Stimulated activated naive CD8-positive, alpha-beta T cell treated with anti-CD3 and anti-CD28 coated beads, Interleukin-15, Interleukin-2, amounts not matched to agents 100 ng/mL and 50 ng/mL, for 24 hours (primary cell): ENCODE results near the gene TIAM2.

Experiments used
- H3K27ac Mint-ChIP-seq: one replicate; pipeline ENCODE4 v1.8.0; 2021; ENCODE audit warnings: mild to moderate bottlenecking, mixed read lengths
- H3K27me3 Mint-ChIP-seq: one replicate; pipeline ENCODE4 v1.8.0; 2021; ENCODE audit warnings: mixed read lengths
- H3K36me3 Mint-ChIP-seq: one replicate; pipeline ENCODE4 v1.8.0; 2021; ENCODE audit warnings: low read depth, mixed read lengths
- H3K4me1 Mint-ChIP-seq: one replicate; pipeline ENCODE4 v1.8.0; 2021; ENCODE audit warnings: low read depth, mixed read lengths
- H3K4me3 Mint-ChIP-seq: one replicate; pipeline ENCODE4 v1.8.0; 2021; ENCODE audit warnings: mild to moderate bottlenecking, mixed read lengths
- H3K9me3 Mint-ChIP-seq: one replicate; pipeline ENCODE4 v1.8.0; 2021; ENCODE audit warnings: mixed read lengths

TIAM2 gene

GRCh38 chr6:155246825-155247224 is 251.7 kb downstream of the TIAM2 start:
- H3K27ac Mint-ChIP-seq: no peak overlapping the region
- H3K36me3 Mint-ChIP-seq: peaks cover 44% of the 10 kb centered on the region
- H3K4me3 Mint-ChIP-seq: no peak overlapping the region
- H3K4me1 Mint-ChIP-seq: no peaks in the 10 kb centered on the region
- no peaks in the 10 kb centered on the region for H3K27me3 Mint-ChIP-seq
- no peaks in the 10 kb centered on the region for H3K9me3 Mint-ChIP-seq

GRCh38 chr6:155247618-155248007 is 252.5 kb downstream of the TIAM2 start:
- no peak overlapping the region for H3K27ac Mint-ChIP-seq
- H3K9me3 Mint-ChIP-seq: no peaks in the 10 kb centered on the region
- H3K27me3 Mint-ChIP-seq: no peaks in the 10 kb centered on the region
- no peak overlapping the region for H3K4me3 Mint-ChIP-seq
- no peaks in the 10 kb centered on the region for H3K4me1 Mint-ChIP-seq
- peaks cover 39% of the 10 kb centered on the region for H3K36me3 Mint-ChIP-seq

GRCh38 chr6:155248008-155249001 is 253.2 kb downstream of the TIAM2 start:
- H3K27ac Mint-ChIP-seq: peak overlapping the region; percentile 10
- no peaks in the 10 kb centered on the region for H3K27me3 Mint-ChIP-seq
- peaks cover 45% of the 10 kb centered on the region for H3K36me3 Mint-ChIP-seq
- H3K4me3 Mint-ChIP-seq: no peak overlapping the region
- no peaks in the 10 kb centered on the region for H3K9me3 Mint-ChIP-seq
- no peaks in the 10 kb centered on the region for H3K4me1 Mint-ChIP-seq

- no peaks in the 10 kb centered on the region for H3K27me3 Mint-ChIP-seq
- H3K9me3 Mint-ChIP-seq: no peaks in the 10 kb centered on the region
- peaks cover 4% of the 10 kb centered on the region for H3K4me1 Mint-ChIP-seq
- no peak overlapping the region for H3K4me3 Mint-ChIP-seq
- H3K27ac Mint-ChIP-seq: no peak overlapping the region
- H3K36me3 Mint-ChIP-seq: peaks cover 61% of the 10 kb centered on the region
These were observed 255.7 kb downstream of the TIAM2 start for GRCh38 chr6:155250701-155251381.

- no peaks in the 10 kb centered on the region for H3K27me3 Mint-ChIP-seq
- no peaks in the 10 kb centered on the region for H3K9me3 Mint-ChIP-seq
- H3K36me3 Mint-ChIP-seq: peaks cover 65% of the 10 kb centered on the region
- H3K4me3 Mint-ChIP-seq: no peak overlapping the region
- H3K27ac Mint-ChIP-seq: no peak overlapping the region
- peaks cover 4% of the 10 kb centered on the region for H3K4me1 Mint-ChIP-seq
These were observed 257.5 kb downstream of the TIAM2 start for GRCh38 chr6:155252581-155252980.

GRCh38 chr6:155253337-155253736 is 258.2 kb downstream of the TIAM2 start:
- Mint-ChIP-seq H3K27me3 (no peaks in the 10 kb centered on the region), H3K9me3 (no peaks in the 10 kb centered on the region), H3K36me3 (peaks cover 70% of the 10 kb centered on the region), H3K4me3 (no peak overlapping the region), H3K4me1 (peaks cover 4% of the 10 kb centered on the region), H3K27ac (peak overlapping the region; percentile 6)

- H3K4me3 Mint-ChIP-seq: no peak overlapping the region
- H3K4me1 Mint-ChIP-seq: peaks cover 4% of the 10 kb centered on the region
- peaks cover 72% of the 10 kb centered on the region for H3K36me3 Mint-ChIP-seq
- H3K27me3 Mint-ChIP-seq: no peaks in the 10 kb centered on the region
- H3K9me3 Mint-ChIP-seq: no peaks in the 10 kb centered on the region
- no peak overlapping the region for H3K27ac Mint-ChIP-seq
These were observed 259.0 kb downstream of the TIAM2 start for GRCh38 chr6:155254139-155254538.

GRCh38 chr6:155256122-155256795 is 261.1 kb downstream of the TIAM2 start:
- peaks cover 67% of the 10 kb centered on the region for H3K36me3 Mint-ChIP-seq
- no peaks in the 10 kb centered on the region for H3K27me3 Mint-ChIP-seq
- H3K9me3 Mint-ChIP-seq: no peaks in the 10 kb centered on the region
- H3K27ac Mint-ChIP-seq: no peak overlapping the region
- no peak overlapping the region for H3K4me3 Mint-ChIP-seq
- H3K4me1 Mint-ChIP-seq: peaks cover 13% of the 10 kb centered on the region

GRCh38 chr6:155257796-155258195 is 262.7 kb downstream of the TIAM2 start:
- Mint-ChIP-seq H3K27me3 (no peaks in the 10 kb centered on the region), H3K36me3 (peaks cover 67% of the 10 kb centered on the region), H3K9me3 (no peaks in the 10 kb centered on the region), H3K27ac (no peak overlapping the region), H3K4me3 (no peak overlapping the region), H3K4me1 (peaks cover 14% of the 10 kb centered on the region)

GRCh38 chr6:155259204-155259603 is 264.1 kb downstream of the TIAM2 start:
- Mint-ChIP-seq H3K4me1 (peaks cover 14% of the 10 kb centered on the region), H3K9me3 (no peaks in the 10 kb centered on the region), H3K36me3 (peaks cover 60% of the 10 kb centered on the region), H3K4me3 (no peak overlapping the region), H3K27ac (no peak overlapping the region), H3K27me3 (no peaks in the 10 kb centered on the region)

- Mint-ChIP-seq H3K4me3 (no peak overlapping the region), H3K36me3 (peaks cover 59% of the 10 kb centered on the region), H3K27ac (no peak overlapping the region), H3K4me1 (peaks cover 10% of the 10 kb centered on the region), H3K27me3 (no peaks in the 10 kb centered on the region), H3K9me3 (no peaks in the 10 kb centered on the region)
These were observed 264.8 kb downstream of the TIAM2 start for GRCh38 chr6:155259897-155260296.

GRCh38 chr6:155260686-155261085 is 265.6 kb downstream of the TIAM2 start:
- peaks cover 59% of the 10 kb centered on the region for H3K36me3 Mint-ChIP-seq
- H3K4me1 Mint-ChIP-seq: peaks cover 10% of the 10 kb centered on the region
- no peaks in the 10 kb centered on the region for H3K27me3 Mint-ChIP-seq
- no peak overlapping the region for H3K4me3 Mint-ChIP-seq
- H3K27ac Mint-ChIP-seq: no peak overlapping the region
- no peaks in the 10 kb centered on the region for H3K9me3 Mint-ChIP-seq

- H3K4me3 Mint-ChIP-seq: no peak overlapping the region
- no peak overlapping the region for H3K27ac Mint-ChIP-seq
- H3K4me1 Mint-ChIP-seq: peaks cover 10% of the 10 kb centered on the region
- peaks cover 64% of the 10 kb centered on the region for H3K36me3 Mint-ChIP-seq
- no peaks in the 10 kb centered on the region for H3K9me3 Mint-ChIP-seq
- no peaks in the 10 kb centered on the region for H3K27me3 Mint-ChIP-seq
These were observed 266.2 kb downstream of the TIAM2 start for GRCh38 chr6:155261111-155261900.

- no peak overlapping the region for H3K4me3 Mint-ChIP-seq
- H3K9me3 Mint-ChIP-seq: no peaks in the 10 kb centered on the region
- peaks cover 57% of the 10 kb centered on the region for H3K36me3 Mint-ChIP-seq
- peaks cover 10% of the 10 kb centered on the region for H3K4me1 Mint-ChIP-seq
- no peaks in the 10 kb centered on the region for H3K27me3 Mint-ChIP-seq
- H3K27ac Mint-ChIP-seq: peak overlapping the region; percentile 37
These were observed 267.5 kb downstream of the TIAM2 start for GRCh38 chr6:155262655-155263054.
